ENCODE data around the gene FARSB.

Gene FARSB

DNA sequence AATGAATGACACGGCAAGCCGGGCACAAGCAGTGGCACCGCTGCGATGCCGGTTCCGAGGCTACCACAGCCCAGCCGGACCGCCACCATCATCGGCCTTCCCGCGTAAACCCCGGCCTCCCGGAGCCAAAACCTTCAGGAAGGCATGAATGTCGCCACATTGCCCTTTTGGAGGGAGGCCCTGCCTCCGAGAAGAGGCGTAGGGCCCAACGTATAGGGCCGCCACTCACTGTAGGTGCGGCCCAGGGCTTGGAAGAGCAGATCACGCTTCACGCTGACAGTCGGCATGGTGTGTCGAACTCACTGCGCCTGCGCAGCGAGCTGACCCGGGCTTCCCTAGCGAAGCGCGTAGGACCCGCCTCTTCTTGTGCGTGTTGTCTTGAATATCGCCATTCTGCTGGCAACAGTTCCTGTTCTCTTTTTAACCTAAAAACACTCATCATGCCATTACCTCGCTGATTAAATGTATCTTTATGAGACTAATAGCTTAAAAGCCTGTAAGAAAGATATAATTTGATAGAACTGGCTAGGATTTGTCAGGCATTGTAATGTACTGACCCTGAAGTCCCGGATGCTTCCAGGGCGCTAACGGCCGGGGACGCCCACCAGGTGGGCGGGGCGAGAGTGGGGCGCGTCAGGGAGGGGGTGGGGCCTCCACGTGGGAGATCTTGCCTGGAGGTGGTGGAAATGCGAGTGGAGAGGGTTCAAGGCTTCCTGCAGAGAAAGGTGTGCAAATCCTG is at the start of gene FARSB:
FARSB (minus strand) TSS at position 306 of the 739 bp plus-strand sequence; CDS start at position 287, 19 bp downstream.
- in situ Hi-C loops (cut with MboI; ENCODE audit: low sequenced_read_pairs) = no loop called here

DNA sequence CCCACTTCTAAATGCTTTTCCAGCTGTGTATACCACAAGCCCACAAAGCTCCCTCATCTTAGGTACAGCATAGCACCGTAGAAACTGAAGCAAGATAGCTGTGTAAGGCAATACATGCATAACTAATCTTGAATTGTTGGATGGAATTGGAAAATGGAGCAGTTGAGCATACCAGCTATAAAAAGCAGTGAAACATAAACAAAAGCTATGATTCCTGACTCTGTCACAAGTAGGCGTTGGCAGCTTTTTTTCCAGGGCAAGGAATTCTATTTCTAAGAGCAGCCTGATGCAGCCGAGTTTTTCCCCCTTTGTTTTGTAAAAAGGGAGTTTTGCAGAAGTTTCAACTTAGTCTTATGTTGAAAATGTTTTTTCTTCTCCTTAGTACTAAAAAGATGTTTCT is 48.0 kb upstream of the FARSB start:
- in situ Hi-C loops (cut with MboI; ENCODE audit: low sequenced_read_pairs) = no loop called here

DNA sequence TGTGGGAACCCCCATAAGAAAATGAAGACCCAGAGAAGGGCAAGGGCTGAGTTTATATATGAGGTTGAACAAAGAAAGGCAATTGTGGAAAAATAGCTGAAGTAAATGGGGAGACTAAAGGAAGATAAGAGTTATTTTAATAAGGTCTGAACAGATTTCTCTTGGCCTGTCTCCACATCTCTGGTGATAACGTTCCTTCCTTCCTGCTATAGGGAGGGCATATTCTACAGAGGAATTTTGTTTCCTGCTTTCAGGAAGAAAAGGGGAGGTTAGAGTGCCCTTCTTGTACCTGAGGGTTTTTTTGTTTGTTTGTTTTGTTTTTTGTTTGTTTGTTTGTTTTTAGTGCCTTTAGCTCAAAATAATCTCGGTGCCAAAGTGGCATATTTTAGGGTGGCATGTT is 47.2 kb upstream of the FARSB start:
- in situ Hi-C loops (cut with MboI; ENCODE audit: low sequenced_read_pairs) = no loop called here

DNA sequence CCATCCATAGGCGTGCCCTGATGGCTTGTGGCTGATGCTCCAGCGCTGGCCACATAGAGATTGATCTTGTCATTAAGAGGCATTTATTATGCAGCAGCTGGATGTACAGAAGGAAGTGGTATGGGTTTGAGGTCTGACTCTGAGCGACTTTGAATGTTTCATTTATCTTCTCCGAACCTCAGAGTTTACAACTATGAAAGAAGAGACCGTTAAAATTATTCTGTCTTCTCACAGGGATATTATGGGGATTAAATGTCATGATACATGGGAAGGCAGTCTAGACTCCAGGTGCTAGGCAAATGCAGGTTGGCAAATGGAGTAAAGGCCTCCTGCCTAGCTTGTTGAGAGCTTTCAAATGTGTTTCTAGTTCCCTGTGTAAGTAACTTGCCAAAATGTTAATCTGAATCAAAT is 45.8 kb upstream of the FARSB start:
- in situ Hi-C loops (cut with MboI; ENCODE audit: low sequenced_read_pairs) = no loop called here

DNA sequence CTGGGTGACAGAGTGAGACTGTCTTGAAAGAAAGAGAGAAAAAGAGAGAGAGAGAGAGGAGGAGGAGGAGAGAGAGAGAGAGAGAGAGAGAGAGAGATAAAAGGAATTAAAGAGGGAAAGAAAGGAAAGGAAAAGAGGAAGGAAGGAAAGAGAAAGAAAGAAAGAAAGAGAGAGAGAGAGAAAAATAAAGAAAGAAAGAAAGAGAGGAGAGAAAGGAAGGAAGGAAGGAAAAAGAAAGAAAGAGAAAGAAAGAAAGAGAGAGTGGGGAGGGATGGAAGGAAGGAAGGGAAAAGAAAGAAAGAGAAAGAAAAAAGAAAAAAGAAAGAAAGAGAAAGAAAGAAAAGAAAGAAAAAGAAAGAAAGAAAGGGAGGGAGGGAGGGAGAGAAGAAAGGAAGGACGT is 45.3 kb upstream of the FARSB start:
- in situ Hi-C loops (cut with MboI; ENCODE audit: low sequenced_read_pairs) = no loop called here

DNA sequence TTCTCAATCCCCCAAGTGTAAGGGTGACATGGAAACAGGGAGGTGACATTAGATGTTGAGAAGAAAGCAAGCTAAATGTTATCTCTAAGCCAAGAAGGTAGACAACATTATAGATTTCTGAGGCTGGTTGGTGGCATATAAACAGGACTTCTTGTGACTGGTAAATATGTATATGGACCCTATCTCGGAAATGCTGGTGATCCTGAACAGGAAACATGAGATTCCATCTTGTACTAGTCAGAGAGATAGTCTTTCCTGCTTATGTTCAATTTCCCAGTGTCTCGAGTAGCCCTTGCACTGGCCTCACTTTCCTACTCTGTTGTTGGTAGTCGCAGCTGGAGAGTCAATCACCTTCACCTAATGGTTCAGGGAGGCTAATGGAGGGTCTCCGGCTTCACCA is 42.4 kb upstream of the FARSB start:
- in situ Hi-C loops (cut with MboI; ENCODE audit: low sequenced_read_pairs) = loop anchor here (25.0 kb wide), 1 partner anchor 214 kb away; no protein-coding TSS in a partner anchor

DNA sequence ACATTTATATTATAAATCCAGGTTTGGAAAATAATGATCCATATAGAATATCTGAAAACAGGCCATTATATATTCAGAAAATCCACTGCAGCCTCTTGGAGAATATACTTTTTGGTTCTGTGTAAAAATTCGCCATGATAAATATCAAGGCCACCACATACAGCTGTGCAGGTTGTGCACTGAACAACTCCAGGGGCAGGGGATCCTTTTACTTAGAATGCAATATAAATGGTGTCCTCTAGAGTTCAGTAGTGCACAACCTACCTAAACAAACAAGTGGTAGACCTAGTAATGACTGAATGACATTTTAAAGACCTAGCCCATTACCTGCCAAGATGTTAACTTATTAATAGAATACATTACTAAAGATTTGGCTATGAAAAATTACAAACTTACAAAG is 37.9 kb upstream of the FARSB start:
- in situ Hi-C loops (cut with MboI; ENCODE audit: low sequenced_read_pairs) = loop anchor here (25.0 kb wide), 1 partner anchor 218 kb away; no protein-coding TSS in a partner anchor

DNA sequence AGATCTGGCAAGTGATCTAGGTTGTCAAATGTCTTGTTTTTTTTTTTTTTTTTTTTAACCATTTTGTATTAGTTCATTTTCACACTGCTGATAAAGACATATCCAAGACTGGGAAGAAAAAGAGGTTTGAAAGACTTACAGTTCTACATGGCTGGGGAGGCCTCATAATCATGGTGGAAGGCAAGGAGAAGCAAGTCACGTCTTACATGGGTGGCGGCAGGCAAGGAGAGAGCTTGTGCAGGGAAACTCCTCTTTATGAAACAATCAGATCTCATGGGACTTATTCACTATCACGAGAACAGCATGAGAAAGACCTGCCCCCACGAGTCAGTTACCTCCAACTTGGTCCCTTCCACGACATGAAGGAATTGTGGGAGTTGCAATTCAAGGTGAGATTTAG is 37.5 kb upstream of the FARSB start:
- in situ Hi-C loops (cut with MboI; ENCODE audit: low sequenced_read_pairs) = loop anchor here (25.0 kb wide), 1 partner anchor 219 kb away; no protein-coding TSS in a partner anchor

DNA sequence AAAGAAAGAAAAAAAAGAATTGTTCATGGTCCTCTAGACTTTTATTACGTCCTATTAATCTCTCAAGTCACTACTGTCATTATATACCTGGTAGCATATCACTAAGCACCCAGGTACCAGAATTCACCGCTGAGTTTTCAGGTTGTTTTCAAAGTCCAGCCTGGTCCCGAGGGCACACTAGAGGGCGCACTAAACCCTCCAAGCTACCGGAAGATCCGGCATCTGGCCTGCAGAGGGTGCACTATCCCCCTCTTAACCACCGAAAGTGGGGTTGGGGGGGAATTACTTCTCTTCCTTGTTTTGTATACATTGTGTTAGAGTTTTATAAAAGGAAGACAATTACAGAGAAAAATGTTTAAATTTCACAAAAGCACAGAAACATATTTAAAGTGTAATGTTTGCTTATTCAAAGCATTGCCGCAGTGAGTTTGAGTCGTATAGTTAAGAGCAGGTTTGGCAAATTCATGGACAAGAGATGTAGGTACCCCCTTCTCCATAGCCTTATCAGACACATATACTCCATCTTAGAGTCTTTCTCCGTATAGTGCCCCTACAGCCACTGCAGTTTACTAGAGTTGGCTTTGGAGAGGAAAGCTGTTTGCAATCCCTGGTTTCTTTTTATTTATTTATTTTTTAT is 34.8 kb upstream of the FARSB start:
- in situ Hi-C loops (cut with MboI; ENCODE audit: low sequenced_read_pairs) = loop anchor here (25.0 kb wide), 1 partner anchor 222 kb away; no protein-coding TSS in a partner anchor

DNA sequence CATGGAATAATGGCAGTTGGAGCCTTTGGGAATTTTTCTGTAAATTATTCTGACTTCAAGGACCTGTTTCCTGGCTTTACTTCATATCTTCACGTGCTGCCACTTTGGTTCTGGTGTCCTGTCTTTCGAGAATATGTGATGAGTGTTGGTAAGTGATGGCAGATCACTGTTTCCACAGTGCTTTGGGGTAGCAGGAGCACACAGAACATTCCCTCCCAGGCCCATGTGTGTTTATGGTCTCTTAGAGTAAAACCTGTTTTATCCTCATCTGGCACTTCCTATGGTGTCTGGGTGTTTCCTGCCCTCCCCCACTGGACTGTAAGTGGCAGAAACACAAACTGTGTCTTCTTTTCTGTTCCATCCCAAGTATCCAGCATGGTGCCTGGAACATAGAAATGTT is 33.4 kb upstream of the FARSB start:
- in situ Hi-C loops (cut with MboI; ENCODE audit: low sequenced_read_pairs) = loop anchor here (25.0 kb wide), 1 partner anchor 223 kb away; no protein-coding TSS in a partner anchor

DNA sequence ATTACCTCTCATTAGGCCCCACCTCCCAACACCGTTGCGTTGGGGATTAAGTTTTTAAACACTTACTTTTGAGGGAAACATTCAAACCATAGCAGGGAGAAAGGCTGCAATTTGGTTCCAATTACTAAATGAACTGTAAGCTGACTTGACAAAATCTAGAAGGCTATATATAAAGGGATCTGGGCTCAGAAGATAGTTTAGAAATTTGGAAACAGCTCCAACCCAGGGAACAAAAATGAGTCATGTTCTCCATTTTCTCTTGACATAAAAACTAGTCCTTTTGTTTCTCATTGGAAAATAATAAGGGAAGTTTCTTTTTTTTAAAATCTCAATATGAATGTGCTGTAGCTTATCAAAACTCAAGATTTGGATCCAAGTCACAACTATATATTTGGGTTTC is 33.0 kb upstream of the FARSB start:
- in situ Hi-C loops (cut with MboI; ENCODE audit: low sequenced_read_pairs) = loop anchor here (25.0 kb wide), 1 partner anchor 223 kb away; no protein-coding TSS in a partner anchor

DNA sequence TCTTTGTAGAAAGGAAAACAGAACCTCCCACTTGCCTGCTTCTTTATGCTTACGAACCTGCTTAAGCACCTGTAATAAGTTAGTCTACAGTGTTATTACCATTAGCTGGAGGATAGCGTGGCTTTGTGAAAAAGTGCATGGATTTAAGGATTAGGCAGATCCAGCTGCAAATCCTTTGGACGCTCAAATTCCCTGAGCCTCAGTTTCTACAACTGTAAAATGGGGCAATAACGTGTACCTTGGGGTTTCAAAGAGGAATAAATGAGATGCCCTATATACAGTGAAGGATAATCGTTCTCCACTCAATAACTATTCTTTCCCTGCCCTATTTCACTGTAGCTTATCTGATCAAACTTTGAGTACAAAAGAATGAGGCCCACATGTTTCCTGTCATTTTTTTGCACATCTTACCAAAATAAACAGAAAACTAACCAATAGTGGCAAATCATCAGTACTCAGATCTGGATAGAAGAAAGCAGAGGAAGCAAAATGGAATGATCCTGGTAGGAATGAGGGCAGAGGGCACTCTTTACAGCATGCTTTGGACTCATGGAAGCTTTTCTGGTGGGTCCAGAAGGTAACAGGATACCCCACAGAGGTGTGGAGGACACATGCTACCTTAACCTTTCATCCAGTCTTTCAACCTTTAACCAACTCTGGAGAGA is 30.3 kb upstream of the FARSB start:
- in situ Hi-C loops (cut with MboI; ENCODE audit: low sequenced_read_pairs) = loop anchor here (25.0 kb wide), 1 partner anchor 226 kb away; no protein-coding TSS in a partner anchor

DNA sequence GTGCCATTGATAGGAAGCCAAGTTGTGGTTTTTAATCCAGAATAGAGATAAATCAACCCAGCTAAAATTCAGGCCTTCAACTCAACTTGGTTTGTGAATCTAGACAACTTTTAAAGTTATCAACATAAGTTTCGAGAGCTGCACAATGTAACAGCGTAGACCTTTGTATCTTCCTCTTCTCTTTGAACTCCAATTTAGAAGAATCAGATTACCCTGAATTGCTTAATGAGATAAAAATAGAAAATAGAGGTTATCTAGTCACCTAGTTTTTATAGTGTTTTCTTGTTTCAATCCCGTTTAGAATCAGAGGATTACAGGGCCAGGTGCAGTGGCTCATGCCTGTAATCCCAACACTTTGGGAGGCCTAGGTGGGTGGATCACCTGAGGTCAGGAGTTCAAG is 27.9 kb upstream of the FARSB start:
- in situ Hi-C loops (cut with MboI; ENCODE audit: low sequenced_read_pairs) = loop anchor here (25.0 kb wide), 1 partner anchor 228 kb away; no protein-coding TSS in a partner anchor

DNA sequence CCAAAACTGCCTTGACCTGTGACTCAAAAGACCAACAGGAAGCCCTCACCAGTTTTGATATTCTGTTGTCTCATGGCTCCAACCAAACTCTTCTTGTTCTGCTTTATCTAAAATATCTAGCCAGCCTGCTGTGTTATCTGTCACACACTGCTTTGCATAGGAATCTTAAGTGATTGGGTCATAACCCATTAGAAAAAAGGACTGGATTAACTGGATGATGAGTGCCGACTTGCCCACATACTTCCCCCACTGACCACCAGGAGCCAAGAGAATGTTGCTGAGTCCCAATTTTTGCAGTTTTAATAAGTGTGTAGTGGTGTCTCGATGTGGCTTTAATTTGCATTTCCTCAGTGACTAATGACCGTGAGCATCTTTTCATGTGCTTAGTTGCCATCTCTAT is 22.1 kb upstream of the FARSB start:
- in situ Hi-C loops (cut with MboI; ENCODE audit: low sequenced_read_pairs) = loop anchor here (25.0 kb wide), 1 partner anchor 234 kb away; no protein-coding TSS in a partner anchor

DNA sequence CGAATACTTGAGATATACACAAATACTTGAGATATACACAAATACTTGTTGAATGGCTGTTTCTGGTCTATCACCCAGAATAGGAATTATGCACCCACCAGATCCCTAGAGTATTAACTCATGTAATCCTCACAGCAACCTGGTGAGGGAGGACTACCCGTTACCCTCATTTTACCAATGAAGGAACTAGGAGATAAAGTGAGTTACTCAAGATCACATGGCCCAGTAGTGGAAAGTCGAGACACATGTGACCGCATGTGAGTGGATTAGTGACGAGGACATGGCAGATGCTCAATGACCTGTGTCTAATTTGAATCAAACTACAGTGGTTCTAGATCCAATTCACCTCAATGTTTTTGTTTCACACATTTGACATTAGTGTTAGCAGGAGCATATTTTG is 18.0 kb upstream of the FARSB start:
- in situ Hi-C loops (cut with MboI; ENCODE audit: low sequenced_read_pairs) = no loop called here

DNA sequence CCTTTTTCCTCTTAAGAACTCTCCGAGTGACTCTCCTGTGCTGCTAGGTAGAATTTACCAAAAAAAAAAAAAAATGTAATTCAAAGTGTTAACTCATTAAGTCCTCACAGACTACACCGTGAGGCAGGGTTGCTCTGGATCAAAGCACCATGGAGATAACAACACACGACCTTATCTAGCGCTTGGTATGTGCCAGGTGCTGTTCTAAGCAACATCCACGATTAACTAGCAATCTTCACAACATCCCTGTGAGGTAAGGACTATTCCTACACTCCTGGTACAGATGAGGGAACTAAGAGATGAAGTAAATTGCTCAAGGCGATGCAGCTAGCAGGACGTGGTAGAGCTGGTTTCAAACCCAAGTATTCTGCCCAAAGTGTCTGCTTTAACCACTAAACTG is 17.4 kb upstream of the FARSB start:
- in situ Hi-C loops (cut with MboI; ENCODE audit: low sequenced_read_pairs) = no loop called here

DNA sequence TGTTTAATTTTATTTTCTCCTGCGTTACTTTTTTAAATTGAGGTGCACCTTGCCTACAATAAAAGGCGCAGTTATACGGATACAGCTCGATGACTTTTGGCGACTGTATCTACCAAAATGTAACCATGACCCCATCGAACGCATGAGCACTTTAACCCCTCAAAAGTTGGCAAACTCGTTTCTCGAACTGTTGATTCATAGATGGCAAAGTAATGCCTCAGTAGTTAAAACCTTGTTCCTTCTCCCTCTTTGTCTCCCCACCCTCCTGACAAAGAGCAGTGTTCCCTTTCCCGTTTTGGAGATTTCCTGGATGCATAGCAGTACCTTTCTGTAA is 16.1 kb upstream of the FARSB start:
- in situ Hi-C loops (cut with MboI; ENCODE audit: low sequenced_read_pairs) = no loop called here

DNA sequence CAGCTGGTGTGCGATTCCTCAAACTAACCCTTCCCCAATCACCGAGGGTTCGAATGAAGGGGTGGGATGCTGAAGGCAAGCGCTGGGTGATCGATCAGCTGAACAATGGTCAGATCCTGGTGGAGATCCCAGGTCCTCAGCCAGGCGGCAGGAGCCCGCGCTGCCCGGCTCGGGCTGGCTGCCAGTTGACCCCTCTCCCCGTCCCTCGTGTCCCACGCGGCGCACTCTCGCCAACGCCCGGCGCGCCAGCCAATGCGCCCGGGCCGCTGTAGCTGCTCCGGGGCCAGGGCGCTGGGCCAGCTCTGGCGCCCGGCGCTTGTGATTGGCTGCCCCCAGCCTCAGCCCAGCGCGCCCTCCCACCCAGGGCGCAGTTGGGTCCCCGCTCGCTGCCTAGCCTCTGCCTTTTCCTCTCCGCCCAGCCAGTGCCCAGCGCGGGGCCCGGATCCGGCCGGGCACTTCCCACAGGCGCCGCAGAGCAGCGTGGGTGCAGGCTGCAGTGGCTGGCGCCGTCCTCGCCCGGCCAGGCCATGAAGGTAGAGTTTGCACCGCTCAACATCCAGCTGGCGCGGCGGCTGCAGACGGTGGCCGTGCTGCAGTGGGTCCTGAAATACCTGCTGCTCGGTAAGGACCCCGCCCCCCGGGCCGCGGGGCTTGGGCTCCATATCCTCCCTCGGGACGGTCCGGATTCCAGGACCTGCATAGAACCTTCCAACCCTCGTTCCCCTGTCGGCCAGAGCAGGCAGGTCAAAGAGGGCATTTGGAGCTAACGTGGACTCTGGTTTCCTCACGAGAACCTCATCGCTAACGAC is 15.6 kb upstream of the FARSB start, which contains the start of gene MOGAT1:
MOGAT1 (plus strand) TSS at position 400 of the 809 bp plus-strand sequence; CDS start at position 528, 128 bp downstream.
- in situ Hi-C loops (cut with MboI; ENCODE audit: low sequenced_read_pairs) = no loop called here

DNA sequence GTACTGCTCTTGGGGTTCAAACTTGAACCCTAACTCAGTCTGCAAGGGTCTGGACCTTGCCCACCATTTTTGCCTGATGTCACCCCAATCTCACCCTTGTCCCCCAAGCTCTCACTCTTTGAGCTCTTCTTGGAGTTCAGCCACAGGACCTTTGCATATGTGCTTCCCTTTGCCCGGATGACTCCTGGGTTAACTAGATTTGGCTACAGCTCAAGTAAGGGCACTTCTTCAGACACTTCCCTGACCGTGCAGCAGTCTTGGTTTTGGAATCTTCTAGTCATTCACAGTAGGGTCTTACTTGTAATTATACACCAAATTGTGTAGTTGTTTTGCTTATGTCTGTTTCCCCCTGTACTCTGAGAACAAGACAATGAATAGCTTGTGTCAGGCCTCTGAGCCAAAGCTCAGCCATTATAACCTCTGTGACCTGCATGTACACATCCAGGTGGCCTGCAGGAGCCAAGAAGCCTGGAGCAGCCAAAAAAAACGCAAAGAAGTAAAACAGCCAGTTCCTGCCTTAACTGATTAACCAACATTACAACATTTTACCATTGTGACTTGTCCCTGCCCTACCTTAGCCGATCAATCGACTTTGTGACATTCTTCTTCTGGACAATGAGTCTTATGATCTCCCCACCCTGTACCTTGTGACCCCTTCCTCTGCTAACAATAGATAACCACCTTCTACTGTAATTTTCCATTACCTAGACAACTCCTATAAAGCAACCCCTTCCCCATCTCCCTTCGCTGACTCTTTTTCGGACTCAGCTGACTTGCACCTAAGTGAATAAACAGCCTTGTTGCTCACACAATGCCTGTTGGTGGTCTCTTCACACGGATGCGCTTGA is 14.5 kb upstream of the FARSB start:
- in situ Hi-C loops (cut with MboI; ENCODE audit: low sequenced_read_pairs) = no loop called here

DNA sequence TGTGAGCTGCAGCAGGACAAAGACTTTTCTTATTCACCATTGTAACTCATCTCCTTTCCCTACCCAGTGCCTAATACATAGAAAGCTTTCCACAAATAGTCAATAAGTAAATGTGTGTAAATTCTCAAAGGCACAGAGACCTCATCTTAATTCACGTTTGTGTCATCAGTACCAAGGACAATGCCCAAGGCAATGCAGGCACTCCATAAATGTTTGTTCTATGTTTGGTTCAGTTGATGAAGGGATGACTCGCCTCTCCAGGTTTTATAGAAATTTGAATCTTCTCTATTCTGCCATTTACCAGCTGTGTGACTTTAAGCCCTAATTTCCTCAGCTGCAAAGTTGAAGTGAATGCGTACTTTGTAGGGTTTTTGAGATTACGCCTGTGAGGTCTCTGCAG is 13.5 kb upstream of the FARSB start:
- in situ Hi-C loops (cut with MboI; ENCODE audit: low sequenced_read_pairs) = no loop called here
